Measurements from ENCODE around the gene RHOB. TPM values are rescaled to one million over a fixed set of nuclear protein-coding genes. Genes with fewer than 3 reads are reported as not detected.

RHOB gene
- total and polyA plus RNA-seq, 2 of the 13 experiments (the other 11 are each of a cell fraction or from before 2014, with no cell fraction given), result 192 to 268 TPM

DNA sequence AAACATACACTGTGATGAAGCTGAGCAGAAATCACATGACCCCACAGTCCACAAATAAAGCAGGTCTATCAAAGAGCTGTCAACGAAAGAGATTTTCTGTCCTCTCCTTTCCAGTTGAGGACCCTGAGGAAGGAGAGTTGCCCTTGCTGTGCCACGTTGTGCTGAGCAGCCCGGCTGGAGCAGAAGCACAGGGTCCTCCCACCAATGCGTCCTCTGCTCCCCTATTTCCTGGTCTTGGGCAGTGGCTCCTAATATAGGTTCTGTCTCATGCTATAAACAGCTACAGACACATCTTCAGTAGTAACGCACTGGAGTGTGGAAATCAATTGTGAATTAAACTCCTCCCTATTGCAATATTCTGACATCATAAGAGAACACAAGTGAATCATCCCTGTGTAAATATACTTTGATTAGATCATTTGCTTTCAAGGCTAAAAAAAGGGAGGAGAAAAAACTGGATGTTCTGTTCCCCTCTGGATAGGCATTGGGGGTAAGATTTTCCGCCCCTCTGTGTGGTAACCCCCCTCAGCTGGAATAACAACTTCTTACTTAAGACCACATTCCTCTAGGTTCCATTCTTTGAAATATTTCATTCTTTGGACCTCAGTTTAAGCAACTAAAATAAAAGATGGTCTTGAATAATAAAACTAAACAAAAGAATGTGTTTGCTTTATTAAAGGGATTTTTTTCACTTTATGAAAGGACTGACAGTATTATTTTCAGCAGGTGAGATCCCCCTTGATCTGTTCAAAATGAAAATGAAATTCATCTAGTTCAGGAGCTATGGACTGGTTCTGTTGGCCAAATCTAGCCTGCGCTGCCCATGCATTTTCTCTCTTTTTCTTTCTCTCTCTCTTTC is 8.3 kb upstream of the RHOB start (continued):
- TF ChIP-seq PRPF4 (IDR thresholded peaks at IDR 0.05; ENCODE audit: low read depth, low read length, poor library complexity, severe bottlenecking) (no peak), ZNF224 (CRISPR knock-in tag; IDR thresholded peaks at IDR 0.05) (no peak), ZNF713 (CRISPR knock-in tag; IDR thresholded peaks at IDR 0.05) (no peak), TAF1 (CRISPR knock-in tag; IDR thresholded peaks at IDR 0.05) (no peak), ERF (CRISPR knock-in tag; IDR thresholded peaks at IDR 0.05) (0 out of 2 replicates have a peak, but pooled peaks have one; percentile 57), ELF3 (CRISPR knock-in tag; IDR thresholded peaks at IDR 0.05) (peak; percentile 68), TOPORS (CRISPR knock-in tag; IDR thresholded peaks at IDR 0.05) (no peak), ZNF543 (CRISPR knock-in tag; IDR thresholded peaks at IDR 0.05) (no peak), ZNF589 (CRISPR knock-in tag; conservative IDR thresholded peaks at IDR 0.05) (no peak), ZNF101 (CRISPR knock-in tag; IDR thresholded peaks at IDR 0.05; ENCODE audit: borderline replicate concordance, low read depth) (no peak)
- TF ChIP-seq, protein P1, sequence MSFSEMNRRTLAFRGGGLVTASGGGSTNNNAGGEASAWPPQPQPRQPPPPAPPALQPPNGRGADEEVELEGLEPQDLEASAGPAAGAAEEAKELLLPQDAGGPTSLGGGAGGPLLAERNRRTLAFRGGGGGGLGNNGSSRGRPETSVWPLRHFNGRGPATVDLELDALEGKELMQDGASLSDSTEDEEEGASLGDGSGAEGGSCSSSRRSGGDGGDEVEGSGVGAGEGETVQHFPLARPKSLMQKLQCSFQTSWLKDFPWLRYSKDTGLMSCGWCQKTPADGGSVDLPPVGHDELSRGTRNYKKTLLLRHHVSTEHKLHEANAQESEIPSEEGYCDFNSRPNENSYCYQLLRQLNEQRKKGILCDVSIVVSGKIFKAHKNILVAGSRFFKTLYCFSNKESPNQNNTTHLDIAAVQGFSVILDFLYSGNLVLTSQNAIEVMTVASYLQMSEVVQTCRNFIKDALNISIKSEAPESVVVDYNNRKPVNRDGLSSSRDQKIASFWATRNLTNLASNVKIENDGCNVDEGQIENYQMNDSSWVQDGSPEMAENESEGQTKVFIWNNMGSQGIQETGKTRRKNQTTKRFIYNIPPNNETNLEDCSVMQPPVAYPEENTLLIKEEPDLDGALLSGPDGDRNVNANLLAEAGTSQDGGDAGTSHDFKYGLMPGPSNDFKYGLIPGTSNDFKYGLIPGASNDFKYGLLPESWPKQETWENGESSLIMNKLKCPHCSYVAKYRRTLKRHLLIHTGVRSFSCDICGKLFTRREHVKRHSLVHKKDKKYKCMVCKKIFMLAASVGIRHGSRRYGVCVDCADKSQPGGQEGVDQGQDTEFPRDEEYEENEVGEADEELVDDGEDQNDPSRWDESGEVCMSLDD (CRISPR knock-in tag; IDR thresholded peaks at IDR 0.05; ENCODE audit: borderline replicate concordance), result no peak
- TF ChIP-seq, protein P2, sequence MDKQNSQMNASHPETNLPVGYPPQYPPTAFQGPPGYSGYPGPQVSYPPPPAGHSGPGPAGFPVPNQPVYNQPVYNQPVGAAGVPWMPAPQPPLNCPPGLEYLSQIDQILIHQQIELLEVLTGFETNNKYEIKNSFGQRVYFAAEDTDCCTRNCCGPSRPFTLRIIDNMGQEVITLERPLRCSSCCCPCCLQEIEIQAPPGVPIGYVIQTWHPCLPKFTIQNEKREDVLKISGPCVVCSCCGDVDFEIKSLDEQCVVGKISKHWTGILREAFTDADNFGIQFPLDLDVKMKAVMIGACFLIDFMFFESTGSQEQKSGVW (CRISPR knock-in tag; IDR thresholded peaks at IDR 0.05; ENCODE audit: borderline replicate concordance), result no peak
- TF ChIP-seq, protein P3, sequence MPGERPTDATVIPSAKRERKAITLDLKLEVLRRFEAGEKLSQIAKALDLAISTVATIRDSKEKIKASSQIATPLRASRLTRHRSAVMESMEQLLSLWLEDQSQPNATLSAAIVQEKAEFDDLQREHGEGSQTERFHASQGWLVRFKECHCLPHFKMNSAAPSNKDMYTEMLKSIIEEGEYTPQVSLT (CRISPR knock-in tag; IDR thresholded peaks at IDR 0.05; ENCODE audit: borderline replicate concordance, low read depth), result no peak
- TF ChIP-seq, protein P4, sequence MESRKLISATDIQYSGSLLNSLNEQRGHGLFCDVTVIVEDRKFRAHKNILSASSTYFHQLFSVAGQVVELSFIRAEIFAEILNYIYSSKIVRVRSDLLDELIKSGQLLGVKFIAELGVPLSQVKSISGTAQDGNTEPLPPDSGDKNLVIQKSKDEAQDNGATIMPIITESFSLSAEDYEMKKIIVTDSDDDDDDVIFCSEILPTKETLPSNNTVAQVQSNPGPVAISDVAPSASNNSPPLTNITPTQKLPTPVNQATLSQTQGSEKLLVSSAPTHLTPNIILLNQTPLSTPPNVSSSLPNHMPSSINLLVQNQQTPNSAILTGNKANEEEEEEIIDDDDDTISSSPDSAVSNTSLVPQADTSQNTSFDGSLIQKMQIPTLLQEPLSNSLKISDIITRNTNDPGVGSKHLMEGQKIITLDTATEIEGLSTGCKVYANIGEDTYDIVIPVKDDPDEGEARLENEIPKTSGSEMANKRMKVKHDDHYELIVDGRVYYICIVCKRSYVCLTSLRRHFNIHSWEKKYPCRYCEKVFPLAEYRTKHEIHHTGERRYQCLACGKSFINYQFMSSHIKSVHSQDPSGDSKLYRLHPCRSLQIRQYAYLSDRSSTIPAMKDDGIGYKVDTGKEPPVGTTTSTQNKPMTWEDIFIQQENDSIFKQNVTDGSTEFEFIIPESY (CRISPR knock-in tag; IDR thresholded peaks at IDR 0.05), result no peak
- TF ChIP-seq, protein P5, sequence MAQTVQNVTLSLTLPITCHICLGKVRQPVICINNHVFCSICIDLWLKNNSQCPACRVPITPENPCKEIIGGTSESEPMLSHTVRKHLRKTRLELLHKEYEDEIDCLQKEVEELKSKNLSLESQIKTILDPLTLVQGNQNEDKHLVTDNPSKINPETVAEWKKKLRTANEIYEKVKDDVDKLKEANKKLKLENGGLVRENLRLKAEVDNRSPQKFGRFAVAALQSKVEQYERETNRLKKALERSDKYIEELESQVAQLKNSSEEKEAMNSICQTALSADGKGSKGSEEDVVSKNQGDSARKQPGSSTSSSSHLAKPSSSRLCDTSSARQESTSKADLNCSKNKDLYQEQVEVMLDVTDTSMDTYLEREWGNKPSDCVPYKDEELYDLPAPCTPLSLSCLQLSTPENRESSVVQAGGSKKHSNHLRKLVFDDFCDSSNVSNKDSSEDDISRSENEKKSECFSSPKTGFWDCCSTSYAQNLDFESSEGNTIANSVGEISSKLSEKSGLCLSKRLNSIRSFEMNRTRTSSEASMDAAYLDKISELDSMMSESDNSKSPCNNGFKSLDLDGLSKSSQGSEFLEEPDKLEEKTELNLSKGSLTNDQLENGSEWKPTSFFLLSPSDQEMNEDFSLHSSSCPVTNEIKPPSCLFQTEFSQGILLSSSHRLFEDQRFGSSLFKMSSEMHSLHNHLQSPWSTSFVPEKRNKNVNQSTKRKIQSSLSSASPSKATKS (CRISPR knock-in tag; IDR thresholded peaks at IDR 0.05), result no peak
- TF ChIP-seq, protein P6, sequence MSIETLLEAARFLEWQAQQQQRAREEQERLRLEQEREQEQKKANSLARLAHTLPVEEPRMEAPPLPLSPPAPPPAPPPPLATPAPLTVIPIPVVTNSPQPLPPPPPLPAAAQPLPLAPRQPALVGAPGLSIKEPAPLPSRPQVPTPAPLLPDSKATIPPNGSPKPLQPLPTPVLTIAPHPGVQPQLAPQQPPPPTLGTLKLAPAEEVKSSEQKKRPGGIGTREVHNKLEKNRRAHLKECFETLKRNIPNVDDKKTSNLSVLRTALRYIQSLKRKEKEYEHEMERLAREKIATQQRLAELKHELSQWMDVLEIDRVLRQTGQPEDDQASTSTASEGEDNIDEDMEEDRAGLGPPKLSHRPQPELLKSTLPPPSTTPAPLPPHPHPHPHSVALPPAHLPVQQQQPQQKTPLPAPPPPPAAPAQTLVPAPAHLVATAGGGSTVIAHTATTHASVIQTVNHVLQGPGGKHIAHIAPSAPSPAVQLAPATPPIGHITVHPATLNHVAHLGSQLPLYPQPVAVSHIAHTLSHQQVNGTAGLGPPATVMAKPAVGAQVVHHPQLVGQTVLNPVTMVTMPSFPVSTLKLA (IDR thresholded peaks at IDR 0.05), result no peak
- TF ChIP-seq, protein P7, sequence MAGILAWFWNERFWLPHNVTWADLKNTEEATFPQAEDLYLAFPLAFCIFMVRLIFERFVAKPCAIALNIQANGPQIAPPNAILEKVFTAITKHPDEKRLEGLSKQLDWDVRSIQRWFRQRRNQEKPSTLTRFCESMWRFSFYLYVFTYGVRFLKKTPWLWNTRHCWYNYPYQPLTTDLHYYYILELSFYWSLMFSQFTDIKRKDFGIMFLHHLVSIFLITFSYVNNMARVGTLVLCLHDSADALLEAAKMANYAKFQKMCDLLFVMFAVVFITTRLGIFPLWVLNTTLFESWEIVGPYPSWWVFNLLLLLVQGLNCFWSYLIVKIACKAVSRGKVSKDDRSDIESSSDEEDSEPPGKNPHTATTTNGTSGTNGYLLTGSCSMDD (CRISPR knock-in tag; IDR thresholded peaks at IDR 0.05), result no peak
